Uterus (tissue), 4 donors: ENCODE measurements around the gene STX17. TPM values are rescaled to one million over a fixed set of nuclear protein-coding genes. Genes with fewer than 3 reads are reported as not detected.

ENCODE experiments used
- DNase-seq, 2 donors: peaks; one replicate each; pipeline ENCODE4 v3.0.0-alpha.2; 2019 to 2020
- H3K27ac ChIP-seq, 2 donors: fragments of 200-600 bp; sonication (generic); 1 replicate in 1 of 2; 2 replicates in 1 of 2; pipeline ENCODE4 v1.5.1; 2016 to 2018
- H3K27me3 ChIP-seq, 2 donors: fragments of 200-600 bp; sonication (generic); one replicate each; pipeline ENCODE4 v1.5.1; 2018 to 2019; ENCODE audit warnings: control low read depth in 1 of 2
- H3K36me3 ChIP-seq, 2 donors: fragments of 200-600 bp; sonication (generic); one replicate each; pipeline ENCODE4 v1.5.1; 2019; ENCODE audit warnings: control low read depth in 1 of 2
- H3K4me1 ChIP-seq, 2 donors: fragments of 200-600 bp; sonication (generic); one replicate each; pipeline ENCODE4 v1.5.1; 2018 to 2019; ENCODE audit warnings: control low read depth in 1 of 2
- H3K4me3 ChIP-seq, 2 donors: fragments of 200-600 bp; sonication (generic); 1 replicate in 1 of 2; 2 replicates in 1 of 2; pipeline ENCODE4 v1.5.1; 2018 to 2019; ENCODE audit warnings: mild to moderate bottlenecking in 1 of 2
- H3K9me3 ChIP-seq, 2 donors: fragments of 200-600 bp; sonication (generic); one replicate each; pipeline ENCODE4 v1.5.1; 2019; ENCODE audit warnings: control low read depth in 1 of 2
- POLR2A ChIP-seq, 2 donors: fragments of 450-650 bp; IDR thresholded peaks; one replicate each; pipeline ENCODE4 v1.6.1; 2016; ENCODE audit warnings: antibody characterized with exemption in 2 of 2, mild to moderate bottlenecking in 1 of 2, moderate library complexity in 1 of 2
- intact Hi-C: fragments of 100-400 bp; cut with DNase I; formaldehyde crosslinking; loops from one replicate; pipeline ENCODE4 v1.15.1; 2023; ENCODE audit warnings: low total_unique reads
- total RNA-seq, 4 donors: library from RNA; depleted of rRNA in 3 of 4; stranded (reverse); fragments of >200 nt in 3 of 4; gene quantifications; one replicate each; pipeline versions ENCODE4 v1.1.0 to v1.2.4, GENCODE V29; 2014 to 2023
- TF ChIP-seq, protein P1 (sequence below), 4 experiments: fragments of 200-600 bp in 2 of 4; fragments of 450-650 bp in 2 of 4; sonication (generic) in 2 of 4; IDR thresholded peaks; one replicate each; pipeline ENCODE4 v1.5.1; 2016 to 2019; ENCODE audit warnings: antibody characterized with exemption in 4 of 4, mild to moderate bottlenecking in 2 of 4, moderate library complexity in 1 of 4
- donor health status: DM: yes; HTN: yes; CAD: no.

Gene STX17
- total RNA-seq, 4 donors from 2014 or later: 15.0 to 66.4 (median 32.6) TPM

DNA sequence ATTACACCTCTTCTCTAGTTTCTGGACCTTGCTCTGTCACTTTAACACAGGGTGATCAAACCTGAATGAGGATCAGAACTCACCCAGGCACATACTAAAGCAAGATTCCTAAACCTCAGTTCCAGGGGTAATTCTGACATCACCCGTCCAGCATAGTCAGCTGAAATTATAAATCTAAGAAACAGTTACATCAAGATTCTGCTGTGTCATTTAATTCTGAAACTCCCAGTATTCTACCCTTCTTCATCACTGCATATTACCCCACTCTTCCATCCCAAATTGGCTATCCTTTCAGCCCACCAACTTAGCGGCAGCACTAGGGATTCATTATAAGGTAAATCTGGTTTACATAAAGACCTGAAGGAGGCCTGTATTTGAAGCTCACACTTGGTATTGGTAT, 64.0 kb downstream of the STX17 start:
- no peaks in the 10 kb centered on the region for H3K27me3 ChIP-seq
- H3K4me1 ChIP-seq: no peaks in the 10 kb centered on the region
- H3K27ac ChIP-seq: no peak overlapping the region
- no peak for TF ChIP-seq POLR2A (IDR thresholded peaks at IDR 0.05)
- TF ChIP-seq, protein P1, sequence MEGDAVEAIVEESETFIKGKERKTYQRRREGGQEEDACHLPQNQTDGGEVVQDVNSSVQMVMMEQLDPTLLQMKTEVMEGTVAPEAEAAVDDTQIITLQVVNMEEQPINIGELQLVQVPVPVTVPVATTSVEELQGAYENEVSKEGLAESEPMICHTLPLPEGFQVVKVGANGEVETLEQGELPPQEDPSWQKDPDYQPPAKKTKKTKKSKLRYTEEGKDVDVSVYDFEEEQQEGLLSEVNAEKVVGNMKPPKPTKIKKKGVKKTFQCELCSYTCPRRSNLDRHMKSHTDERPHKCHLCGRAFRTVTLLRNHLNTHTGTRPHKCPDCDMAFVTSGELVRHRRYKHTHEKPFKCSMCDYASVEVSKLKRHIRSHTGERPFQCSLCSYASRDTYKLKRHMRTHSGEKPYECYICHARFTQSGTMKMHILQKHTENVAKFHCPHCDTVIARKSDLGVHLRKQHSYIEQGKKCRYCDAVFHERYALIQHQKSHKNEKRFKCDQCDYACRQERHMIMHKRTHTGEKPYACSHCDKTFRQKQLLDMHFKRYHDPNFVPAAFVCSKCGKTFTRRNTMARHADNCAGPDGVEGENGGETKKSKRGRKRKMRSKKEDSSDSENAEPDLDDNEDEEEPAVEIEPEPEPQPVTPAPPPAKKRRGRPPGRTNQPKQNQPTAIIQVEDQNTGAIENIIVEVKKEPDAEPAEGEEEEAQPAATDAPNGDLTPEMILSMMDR (IDR thresholded peaks at IDR 0.05): no peak
- H3K9me3 ChIP-seq: no peaks in the 10 kb centered on the region
- intact Hi-C loops: no loop called here
- no peak for DNase-seq
- H3K36me3 ChIP-seq: no peaks in the 10 kb centered on the region
- no peak overlapping the region for H3K4me3 ChIP-seq

DNA sequence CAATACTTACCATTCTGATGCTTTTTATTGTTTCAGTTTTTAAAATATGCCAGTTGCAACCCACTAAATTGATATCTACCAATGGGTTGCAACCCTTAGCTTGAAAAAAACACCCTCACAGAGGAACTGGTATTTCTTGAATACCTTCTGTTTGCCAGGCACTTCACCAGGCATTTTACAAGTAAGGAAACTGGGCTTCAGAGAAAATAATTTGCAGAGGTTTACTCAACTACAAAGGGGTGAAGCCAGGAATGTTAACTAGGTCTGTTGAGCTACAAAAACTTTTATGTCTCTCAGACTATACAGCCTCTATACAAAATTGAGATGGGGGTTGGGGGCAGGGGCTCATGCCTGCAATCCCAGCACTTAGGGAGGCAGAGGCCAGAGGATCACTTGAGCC, 65.0 kb downstream of the STX17 start:
- Histone ChIP-seq H3K4me1 (no peaks in the 10 kb centered on the region), H3K9me3 (no peaks in the 10 kb centered on the region), H3K27me3 (no peaks in the 10 kb centered on the region), H3K36me3 (no peaks in the 10 kb centered on the region), H3K4me3 (no peak overlapping the region), H3K27ac (no peak overlapping the region)
- DNase-seq: no peak
- intact Hi-C loops: no loop called here
- TF ChIP-seq POLR2A (IDR thresholded peaks at IDR 0.05): no peak
- TF ChIP-seq, protein P1 (IDR thresholded peaks at IDR 0.05): no peak

DNA sequence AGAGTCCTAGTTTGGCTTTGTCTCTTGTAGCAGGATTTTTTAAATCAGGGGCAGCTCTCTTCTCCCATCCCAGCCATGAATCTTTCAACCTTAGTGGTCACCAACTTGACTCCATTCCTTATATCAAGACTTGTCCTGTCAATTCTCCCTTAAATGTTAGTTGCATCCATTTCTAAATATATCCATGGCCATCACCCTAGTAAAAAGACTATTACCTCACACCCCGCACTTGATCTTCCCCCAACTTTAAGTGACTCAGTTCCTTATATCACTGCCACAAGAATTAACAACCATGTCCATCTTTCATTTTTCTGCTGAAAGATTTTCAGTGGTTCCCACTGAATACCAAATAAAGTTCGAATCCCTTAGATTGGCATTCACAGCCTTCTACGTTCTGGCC, 67.0 kb downstream of the STX17 start:
- H3K4me3 ChIP-seq: no peak overlapping the region

DNA sequence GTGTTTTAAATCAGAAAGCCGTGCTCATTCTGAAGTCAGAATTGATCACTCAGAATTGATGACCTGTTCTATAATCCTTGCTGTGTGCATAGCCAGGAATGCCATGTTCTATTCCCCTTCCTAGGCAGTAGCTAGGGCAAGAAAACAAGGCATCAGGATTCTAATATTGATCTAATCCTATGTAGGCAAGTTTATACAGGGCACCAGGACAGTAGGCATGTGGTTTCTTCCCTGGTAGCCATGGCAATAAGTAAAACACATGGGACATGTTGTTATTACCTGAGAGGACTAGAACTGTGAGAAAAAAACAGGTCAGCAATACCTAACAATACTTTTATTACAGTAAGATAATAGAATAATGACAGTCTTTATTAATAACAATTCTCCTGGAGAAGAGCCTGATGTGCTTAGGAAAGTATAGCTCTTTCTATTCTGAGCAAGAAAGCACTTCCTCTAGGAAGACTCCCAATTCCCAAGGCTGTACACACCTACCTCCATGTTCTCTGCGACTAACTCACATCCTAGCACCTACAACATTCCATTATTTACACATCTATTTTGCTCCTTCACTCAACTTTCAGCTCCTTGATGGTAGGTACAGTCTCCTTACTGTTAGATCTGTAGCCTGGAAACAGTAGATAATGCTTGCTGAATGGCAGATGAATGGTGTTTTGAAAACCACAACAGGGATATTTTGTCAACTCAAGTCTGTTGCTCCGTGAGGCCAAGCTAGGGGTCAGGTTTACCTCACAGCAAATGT, 70.8 kb downstream of the STX17 start:
- TF ChIP-seq, protein P1 (IDR thresholded peaks at IDR 0.05): no peak
- no peak for TF ChIP-seq POLR2A (IDR thresholded peaks at IDR 0.05)
- Histone ChIP-seq H3K4me1 (no peaks in the 10 kb centered on the region), H3K27ac (no peak overlapping the region), H3K9me3 (no peaks in the 10 kb centered on the region), H3K4me3 (no peak overlapping the region), H3K36me3 (no peaks in the 10 kb centered on the region), H3K27me3 (no peaks in the 10 kb centered on the region)
- DNase-seq: no peak
- intact Hi-C loops: no loop called here

More for the DNA sequence above, 67.0 kb downstream of the STX17 start:
- Histone ChIP-seq H3K9me3 (no peaks in the 10 kb centered on the region), H3K27ac (no peak overlapping the region), H3K4me1 (no peaks in the 10 kb centered on the region), H3K36me3 (no peaks in the 10 kb centered on the region), H3K27me3 (no peaks in the 10 kb centered on the region)
- intact Hi-C loops: no loop called here
- TF ChIP-seq POLR2A (IDR thresholded peaks at IDR 0.05): no peak
- TF ChIP-seq, protein P1 (IDR thresholded peaks at IDR 0.05): no peak
- no peak for DNase-seq

DNA sequence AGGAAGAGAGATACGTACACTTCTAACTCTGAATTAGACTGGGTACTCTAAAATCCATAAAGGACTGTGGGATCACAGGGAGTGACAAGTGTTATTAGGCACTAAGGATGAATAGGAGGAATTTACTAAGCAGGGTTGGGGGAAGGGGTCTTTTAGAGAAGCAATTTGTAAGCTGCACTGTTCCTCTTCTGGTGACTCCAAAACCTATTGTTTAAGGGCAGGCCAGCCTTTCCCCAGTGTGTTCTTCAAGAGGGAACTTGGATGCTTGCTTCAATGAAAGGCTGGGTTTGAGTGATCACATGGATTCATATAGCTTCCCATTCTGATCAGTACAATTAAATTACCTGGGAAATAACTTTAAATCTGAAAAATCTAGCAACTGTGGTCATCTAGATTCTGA, 71.8 kb downstream of the STX17 start:
- intact Hi-C loops: no loop called here
- DNase-seq: no peak
- no peaks in the 10 kb centered on the region for H3K27me3 ChIP-seq
- TF ChIP-seq, protein P1 (IDR thresholded peaks at IDR 0.05): no peak
- no peak for TF ChIP-seq POLR2A (IDR thresholded peaks at IDR 0.05)
- no peaks in the 10 kb centered on the region for H3K9me3 ChIP-seq
- H3K27ac ChIP-seq: no peak overlapping the region
- H3K4me1 ChIP-seq: no peaks in the 10 kb centered on the region
- H3K4me3 ChIP-seq: no peak overlapping the region
- no peaks in the 10 kb centered on the region for H3K36me3 ChIP-seq
